Activated naive CD4-positive, alpha-beta T cell treated with anti-CD3 and anti-CD28 coated beads, Interleukin-2, amount 50 U/mL, for 16 hours (primary cell): ENCODE results near the gene SCN4A.
"Not testable (repeated sequence)": the region's sequence is repeated elsewhere in the genome, so short reads cannot be mapped to it uniquely, and the experiment has no call there.

ENCODE experiments used
- DNase-seq: peaks from one replicate; pipeline ENCODE4 v3.0.0-alpha.2; 2020

SCN4A gene

DNA sequence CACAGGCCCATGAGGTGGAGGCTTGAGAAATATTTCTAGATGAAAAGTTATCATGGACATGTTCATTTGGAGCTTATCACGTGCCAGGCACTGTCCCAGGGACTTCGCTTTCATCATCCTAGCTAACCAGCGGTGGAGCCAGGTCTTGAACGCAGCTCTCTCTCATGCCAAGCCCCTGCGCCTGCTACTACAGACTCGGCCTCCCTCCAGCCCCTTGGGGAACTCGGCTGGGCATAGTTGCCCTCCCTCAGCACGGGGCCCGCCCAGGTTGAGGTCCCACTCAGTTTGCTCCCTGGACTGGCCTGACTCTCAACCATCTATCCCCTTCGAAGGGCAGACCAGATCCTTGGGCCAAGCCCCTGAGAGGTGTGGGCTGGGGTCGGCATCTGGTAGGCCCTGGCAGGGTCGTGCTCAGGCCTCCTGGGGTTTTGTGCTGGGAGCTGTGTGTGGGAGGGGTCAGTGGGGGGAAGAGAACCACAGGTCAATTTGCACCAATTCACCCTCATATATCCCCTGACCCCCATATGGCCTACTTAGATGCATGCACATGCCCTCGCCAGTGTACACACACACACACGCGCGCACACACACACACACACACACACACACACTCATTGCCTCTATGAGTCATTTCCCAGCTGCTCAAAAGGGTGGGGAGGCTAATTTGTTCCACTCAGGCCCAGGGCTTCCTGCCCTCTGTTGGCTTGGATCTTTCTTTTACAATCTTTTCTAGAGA, 12.1 kb upstream of the SCN4A start:
- peak; percentile 52 for DNase-seq

DNA sequence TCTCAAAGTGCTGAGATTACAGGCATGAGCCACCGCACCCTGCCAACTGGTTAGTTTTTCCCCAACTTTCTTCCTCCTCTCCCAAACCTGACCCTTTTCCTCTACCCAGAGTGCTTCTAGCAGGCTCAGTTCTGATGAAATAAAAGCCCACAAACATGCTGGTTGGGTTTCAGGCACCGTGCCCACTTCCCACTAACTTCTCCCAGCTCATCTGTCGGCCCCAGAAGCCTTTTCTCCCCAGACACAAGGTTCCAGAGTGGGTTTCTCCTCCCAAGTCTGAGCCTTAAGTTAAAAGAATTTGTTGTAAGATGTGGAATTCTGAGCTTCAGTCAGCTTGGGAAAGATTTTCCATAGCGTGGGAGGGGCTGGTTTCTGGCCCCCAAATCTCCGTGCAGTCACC, 11.5 kb upstream of the SCN4A start:
- DNase-seq = no peak

DNA sequence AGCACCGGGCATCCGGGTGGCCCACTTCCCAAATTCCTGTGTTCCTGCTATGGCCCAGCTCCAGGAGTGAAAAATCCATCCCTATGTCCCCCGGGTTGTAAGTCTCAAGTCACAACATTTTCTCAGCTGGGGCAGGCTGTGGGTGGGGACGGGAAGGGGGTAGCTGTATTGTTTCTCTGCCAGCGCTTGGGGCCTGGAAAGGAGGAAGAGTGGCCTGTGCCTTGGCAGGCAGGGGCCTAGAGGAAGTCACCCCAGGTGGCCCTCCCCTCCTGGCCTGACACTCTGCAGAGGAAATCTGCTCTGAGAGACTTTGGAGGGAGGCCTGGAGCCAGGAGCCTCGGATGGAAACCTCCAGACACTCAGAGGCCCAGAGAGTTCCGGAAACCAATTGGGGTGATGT, 10.6 kb upstream of the SCN4A start:
- no peak for DNase-seq

DNA sequence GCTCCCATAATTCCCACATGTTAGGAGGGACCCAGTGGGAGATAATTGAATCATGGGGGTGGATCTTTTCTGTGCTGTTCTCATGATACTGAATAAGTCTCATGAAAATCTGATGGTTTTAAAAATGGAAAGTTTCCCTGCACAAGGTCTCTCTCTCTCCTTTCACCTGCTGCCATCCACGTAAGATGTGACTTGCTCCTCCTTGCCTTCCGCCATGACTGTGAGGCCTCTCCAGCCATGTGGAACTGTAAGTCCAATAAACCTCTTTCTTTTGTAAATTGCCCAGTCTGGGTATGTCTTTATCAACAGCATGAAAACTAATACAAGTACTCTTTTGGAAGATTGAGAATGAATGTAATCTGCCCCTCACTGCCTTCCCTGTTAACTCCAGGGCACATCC, 9.9 kb upstream of the SCN4A start:
- DNase-seq = not testable (repeated sequence)

DNA sequence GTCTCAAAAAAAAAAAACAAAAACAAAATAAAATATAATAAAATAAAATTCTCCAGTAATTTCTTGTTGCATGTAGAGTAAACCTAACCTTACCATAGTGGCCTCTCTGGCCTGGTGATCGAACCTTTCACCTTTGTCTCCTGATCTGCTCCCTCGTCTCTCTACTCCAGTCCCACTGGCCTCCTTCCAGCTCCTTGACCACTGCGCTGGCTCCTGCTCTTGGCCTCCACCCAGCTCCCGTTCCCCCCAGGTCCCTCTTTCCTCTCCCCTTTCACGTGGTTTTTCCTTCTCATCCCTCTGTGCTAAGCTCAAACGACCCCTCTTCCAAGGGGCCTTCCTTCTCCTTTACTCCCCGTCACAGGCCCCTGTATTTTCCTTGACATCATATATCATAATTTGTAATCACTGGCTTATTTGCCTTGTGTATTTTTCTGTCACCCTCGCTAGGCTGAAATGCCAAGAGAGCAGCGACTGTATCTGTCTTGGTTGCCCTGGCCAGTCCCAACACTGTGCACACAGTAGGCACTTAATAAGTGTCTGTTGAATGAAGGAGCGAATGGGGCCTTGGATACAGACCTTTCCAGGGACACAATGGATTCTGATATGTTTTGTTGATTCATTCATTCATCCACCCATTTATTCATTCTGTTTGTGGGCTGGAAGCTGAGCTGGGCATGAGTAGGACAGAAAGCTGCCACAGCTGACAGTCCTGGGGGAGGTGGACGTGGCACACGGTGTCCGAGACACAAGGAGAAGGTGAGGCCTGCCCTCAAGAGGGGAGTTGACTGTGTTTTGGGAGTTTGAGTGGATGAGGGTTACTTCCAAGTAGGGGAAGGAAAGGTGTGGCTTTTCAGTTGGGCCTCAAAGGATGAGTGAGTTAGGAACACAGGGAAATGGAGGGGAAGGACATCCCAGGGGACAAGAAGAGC, 5.8 kb upstream of the SCN4A start:
- DNase-seq = no peak

DNA sequence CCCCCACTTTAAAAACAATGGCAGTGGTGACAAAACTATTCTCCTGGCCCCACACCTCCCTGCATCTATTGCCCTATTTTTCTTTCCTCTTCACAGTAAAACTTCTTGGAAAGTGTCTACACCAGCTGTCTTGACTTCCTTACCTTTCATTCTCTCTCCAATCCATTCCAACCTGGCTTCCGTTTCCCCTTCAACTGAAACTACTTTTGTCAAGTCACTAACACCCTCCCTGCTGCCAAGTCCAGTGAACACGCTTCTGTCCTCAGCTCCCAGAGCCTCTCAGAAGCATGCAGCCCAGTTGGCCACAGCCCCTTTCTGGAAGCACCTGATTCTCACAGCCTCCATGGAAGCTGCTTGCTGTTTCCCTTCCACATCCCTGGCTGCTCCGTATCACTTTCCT, 4.0 kb upstream of the SCN4A start:
- no peak for DNase-seq

DNA sequence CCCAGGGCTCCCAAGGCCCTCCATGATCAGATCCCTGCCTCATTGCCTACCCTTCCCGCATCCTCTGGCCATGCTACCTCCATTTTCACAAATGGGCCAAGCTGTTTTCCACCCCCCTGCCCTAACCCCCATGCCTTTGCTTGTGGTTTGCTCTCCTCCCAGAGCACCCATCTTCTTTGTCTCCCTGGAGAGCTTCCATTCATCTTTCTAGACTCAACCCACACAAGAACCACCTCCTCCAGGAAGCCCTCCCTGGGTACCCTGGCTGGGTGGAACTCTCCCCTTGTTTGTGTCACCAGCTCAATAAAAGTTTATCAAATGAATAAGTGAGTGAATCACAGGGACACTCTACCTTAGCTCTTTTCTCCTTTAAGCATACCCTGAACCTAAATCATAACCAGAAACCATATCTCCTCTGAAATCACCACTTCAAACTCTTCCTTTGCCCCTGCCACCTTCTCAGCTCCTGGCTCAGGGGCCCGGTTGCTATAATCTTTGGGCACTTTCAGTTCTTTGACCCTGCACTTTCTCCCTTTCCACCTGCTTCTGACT, 2.9 kb upstream of the SCN4A start:
- DNase-seq = no peak

DNA sequence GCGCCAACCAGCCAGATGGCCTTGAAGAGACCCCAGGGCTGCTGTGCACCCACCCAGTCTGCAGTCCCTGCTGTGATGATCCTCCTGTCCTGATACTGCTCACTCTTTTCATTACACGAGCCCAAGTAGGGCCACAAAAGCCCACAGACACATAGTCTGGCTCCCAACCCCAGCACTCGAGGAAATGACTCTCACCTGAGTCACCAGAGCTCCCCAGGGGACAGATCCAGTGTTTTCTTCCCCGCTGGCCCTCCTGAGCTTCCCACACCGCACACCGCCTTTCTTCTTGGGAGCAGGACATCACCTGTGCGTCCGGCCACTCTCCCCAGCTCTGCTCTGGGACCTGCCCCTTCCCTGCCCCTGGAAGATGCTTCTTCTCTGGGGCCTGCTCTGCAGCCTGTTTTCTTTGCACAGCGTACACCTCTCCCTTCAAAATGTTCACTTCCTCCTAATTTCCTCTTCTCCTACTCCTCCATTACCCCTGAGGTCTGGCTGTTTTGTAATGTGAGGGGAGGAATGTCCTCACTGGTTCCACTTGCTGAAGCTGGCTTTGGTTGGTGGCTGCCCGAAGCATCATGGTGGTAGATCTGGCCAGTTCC, 2.0 kb upstream of the SCN4A start:
- DNase-seq = no peak

DNA sequence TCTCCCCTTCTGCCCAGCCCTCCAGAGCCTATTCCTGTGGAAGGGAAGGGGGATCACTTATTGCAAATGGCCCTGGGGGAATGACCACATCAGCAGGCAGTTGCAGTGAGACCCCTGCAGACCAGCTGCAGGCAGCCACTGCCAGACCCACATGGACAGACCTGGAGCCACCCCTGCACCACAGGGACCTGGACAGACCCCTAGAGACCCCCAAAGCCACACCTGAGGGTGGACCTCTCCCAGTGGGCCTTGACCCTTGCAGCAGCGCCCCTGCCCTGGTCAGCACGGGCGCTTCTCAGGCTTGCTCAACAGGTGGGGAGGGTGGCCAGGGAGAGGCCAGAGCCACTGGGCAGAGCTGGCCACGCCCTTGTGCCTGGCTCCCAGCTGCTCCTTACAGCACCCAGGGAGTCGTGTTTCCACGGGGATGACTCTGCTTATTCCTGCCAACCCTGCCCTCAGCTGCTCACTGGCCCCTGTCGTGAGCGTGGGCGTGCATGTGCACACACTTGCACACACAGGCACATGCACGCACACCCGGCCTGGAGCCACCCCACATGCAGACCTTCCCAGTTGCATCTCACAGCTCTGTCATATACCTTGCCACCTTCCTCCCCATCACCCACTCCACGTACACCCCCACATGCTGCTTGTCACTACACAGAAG, 1.3 kb upstream of the SCN4A start:
- no peak for DNase-seq

DNA sequence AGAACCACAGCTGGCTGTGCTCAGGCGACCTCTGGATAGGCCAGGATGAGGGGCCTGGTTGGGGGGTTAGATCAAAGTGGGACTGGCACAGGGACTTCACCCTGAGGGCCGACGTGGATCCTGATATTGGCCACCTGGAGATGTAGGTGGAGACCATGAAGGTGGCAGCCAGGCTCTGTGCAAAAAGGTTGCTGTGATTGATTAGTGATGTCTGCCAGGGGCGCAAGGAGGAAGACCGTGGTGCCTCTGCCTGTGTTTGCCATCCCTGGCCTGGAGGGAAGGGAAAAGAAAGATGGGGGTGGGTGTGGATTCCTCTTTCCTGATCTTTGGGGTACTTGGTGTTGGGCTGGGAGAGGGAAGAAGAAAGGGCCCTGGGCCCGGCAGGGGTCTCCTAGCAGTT, 529 bp upstream of the SCN4A start:
- no peak for DNase-seq

DNA sequence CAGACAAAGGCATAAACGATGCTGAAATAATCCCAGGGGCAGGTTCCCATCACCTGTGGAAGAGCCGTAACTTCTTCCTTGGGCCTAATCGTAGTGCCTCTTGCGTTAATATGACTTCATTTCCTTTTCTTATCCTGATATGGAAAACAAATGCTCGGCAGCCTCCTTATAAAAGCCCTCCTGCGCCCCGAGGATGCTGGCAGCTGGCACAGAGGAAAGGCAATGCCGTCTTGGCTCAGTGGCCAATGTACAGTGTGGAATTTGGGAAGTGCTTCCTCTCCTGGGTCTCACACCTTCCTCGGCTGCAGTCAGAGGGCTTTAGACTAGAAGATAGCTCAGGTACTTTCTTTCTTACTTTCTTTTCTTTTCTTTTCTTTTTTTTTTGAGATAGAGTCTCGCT, 3.4 kb downstream of the SCN4A start:
- no peak for DNase-seq

DNA sequence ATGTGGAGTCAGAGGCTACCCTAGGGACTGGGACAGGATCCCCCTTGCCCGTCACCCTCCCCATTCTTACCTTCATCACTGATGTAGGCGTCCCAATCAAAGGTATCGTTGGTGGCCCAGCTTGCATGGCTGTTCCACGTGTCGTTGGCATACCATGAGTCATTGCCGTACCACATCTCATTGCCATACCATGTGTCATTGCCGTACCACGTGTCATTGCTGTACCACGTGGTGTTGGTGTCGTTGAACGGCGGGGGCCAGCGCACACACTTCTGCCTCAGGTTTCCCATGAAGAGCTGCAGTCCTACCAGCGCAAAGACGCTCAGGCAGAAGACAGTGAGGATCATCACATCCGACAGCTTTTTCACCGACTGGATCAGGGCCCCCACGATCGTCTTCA, 4.8 kb downstream of the SCN4A start:
- DNase-seq = no peak

DNA sequence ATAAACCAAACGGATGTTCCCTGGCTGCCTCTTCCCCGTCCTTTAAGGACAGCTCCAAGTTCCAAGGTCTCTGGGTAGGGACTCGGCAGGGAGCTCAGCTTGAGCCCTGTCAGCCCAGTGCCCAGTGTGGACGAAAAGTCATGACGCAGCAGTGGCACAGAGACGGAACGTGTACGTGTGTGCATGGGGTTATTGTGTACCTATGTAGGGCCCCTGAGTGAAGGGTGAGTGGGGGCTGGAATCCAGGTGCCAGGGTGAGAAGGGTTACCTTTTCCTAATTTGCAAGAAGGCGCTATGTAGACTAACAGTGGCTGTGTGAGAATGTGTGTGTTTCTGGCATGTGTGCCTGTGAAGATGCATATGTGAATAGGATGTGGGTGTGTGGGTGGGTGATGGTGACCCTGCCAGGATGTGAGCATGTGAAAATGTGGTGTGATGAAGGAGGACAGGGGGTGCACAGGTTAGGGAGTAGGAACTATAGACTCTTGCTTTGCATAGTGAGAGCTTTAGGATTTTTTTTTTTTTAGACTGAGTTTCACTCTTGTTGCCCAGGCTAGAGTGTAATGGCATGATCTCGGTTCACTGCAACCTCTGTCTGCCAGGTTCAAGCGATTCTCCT, 6.0 kb downstream of the SCN4A start:
- no peak for DNase-seq

DNA sequence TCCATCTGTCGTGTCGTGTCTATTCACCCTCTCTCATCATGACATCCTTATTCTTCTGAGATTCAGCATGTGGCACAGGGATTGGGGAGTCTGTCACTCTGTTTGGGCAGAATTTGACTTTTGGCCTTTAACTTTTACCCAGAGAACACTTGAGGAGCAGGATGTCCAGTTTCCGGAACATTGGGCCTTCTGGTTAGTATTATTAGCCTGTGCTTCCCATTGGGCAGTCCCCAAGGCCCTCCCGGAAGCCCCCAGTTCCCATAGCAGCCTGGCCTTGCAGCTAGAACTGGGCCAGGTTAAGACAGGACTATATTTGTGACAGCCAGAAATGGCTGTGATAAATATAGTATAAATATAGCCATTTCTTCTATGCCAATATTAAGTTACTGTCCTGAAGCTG, 9.6 kb downstream of the SCN4A start:
- no peak for DNase-seq

DNA sequence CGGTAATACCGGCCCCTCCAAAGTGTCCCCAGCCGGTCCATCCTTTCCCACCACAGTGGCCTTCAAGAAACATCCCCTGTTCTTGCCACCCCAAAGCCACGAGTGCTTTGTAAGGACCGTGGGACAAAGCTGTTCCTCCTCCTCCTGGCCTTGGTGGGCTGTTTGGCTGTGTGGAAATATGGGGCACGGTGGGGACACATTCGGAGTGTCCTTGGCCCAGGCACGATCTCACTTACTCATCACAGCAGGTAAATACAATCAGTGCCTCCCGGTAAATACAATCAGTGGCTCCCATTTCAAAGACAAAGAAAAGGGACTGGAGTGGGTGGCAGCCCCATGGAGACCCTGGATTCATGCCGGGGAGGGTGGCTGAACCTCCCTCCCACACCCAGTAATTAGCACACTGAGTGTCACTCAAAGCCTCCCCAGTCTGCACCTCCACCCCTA, 10.4 kb downstream of the SCN4A start:
- DNase-seq = no peak

DNA sequence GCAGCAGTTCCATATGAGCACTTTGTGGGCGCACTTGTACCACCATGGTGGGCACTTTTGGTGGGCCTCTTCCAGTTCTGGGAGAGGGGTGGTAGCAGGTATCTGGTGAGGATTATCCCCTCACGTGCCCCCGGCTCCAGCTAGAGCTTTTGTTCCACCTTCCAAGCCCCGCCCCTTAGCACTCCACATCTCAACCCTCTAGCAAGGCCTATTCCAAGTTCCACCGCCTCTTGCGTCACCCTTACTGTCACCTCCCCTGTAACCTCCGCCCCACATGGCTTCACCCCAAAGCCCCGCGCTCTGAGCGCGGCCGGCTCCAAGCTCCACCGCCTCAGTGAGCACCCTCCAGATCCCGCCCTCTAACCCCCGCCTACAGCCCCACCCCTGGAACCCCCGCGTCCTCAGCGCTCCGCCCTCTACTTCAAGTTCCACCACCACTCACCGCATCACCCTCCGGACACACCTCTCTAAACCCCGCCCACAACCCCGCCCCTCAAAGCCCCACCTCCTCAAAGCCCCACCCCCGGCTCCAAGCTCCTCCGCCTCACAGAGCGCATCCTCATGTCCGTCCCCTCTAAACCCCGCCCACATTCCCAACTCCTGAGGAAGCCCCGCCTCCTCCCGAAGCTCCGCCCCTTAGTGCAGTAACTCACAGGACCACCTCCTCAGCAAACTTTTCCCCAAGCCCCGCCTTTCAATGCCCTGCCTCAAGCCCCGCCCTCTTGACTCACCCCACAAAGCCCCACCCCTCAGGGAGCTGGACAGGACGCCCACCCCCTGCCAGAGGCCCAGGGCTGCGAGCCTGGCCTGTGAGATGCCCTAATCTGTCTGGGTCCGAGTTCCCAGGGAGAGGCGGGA, 11.1 kb downstream of the SCN4A start:
- DNase-seq = peak; percentile 27

DNA sequence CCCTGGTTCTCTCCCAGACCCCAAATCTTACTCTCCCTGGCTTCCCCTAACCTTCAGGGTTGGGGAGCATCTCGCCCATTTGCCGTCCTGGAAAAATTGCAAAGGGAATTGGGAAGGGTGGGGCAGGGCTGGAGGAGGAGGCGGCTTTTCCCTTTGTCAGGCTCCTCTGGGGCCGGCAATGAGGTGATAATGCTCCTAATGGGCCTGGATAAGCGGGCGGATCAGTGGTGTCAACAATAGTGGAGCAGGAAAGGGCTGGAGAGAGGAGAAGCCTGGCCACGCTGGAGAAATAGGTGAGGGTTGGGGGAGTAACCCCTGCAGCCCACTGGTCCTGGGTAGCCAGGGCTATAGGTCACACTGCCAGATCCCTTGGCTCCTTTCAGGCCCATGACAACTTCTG, 12.3 kb downstream of the SCN4A start:
- no peak for DNase-seq

DNA sequence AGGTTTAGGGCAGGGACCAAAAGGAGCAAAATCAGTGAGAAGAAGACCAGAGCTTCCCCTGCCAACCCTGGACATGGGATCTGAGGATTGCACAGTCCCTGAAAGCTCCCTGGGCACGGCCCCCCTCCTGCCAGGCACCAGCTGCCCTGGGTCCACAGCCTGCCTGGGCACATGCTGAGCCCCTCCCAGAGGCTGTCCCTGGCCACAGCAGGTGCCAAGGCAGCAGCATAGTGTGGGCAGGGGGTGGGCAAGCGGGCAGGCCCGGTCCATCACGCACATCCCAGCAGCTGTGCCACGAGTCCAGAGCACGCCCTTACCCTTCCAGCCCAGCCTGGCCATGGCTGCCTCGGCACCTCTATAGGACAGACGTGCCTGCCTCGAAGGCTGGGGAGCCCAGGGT, 12.7 kb downstream of the SCN4A start:
- no peak for DNase-seq

DNA sequence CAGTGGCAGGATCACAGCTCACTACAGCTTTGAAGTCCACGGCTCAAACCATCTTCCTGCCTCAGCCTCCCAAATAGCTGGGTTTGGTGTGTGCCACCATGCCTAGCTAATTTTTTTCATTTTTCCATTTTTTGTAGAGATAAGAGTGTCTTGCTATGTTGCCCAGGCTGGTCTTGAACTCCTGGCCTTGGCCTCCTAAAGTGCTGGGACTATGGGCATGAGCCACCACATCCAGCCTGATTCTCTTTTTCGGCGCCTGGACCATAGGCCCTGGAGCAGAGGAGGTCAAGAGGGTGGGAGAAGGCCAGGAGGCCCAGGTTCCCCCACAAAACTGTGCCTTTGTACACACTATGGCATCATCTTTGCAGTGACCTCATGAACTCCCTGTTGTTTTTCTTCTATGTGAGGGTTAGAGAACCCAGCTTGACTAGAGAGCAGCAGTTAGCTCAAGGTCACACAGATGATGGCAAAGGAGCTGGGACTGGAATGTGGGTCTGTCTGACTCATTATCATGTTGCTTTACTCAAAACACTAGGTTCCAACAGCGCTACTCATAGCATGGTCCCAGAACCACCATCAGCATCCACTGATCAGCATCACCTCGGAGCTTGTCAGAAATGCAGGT, 16.3 kb downstream of the SCN4A start:
- DNase-seq = no peak

DNA sequence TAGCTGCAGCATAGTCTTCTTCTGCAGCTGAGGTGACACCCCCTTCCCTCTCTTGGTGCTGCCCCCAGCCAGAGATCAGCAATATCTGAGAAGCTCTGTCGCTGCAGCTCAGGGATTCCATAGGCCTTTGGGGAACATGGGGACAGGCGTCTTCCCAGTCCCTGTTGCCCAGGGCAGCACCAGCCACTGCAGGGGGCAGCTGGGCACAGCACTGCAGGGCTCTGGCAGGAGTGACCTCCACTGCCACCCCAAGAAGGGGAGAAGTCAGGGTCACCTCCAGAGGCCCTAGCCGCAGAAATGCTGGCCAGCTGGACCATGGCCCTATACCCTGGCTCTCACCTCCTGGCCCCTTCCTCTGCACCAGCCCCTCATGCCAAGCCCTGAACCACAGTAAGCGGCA, 16.9 kb downstream of the SCN4A start:
- no peak for DNase-seq

DNA sequence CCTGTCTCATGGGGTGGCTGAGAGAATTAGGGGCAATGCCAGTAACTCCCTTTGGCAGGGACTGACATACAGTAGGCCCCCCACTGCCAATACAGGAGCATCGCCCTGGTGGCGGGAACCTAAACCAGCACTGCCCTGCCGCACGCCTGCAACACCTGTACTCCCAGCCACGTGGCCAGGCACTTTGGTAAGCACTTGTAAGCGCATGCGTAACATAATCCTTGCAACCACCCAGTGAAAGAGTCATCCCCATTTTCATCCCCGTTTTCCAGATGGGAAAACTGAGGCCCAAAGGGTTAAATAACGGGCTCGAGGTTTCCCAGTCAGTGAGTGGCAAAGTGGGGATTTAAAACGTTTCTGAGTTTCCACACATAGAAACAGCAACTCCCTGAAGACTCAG, 17.5 kb downstream of the SCN4A start:
- no peak for DNase-seq
